Peyer's patch (tissue), 4 donors: ENCODE measurements around the gene ATOH8.

ENCODE experiments used
- CTCF ChIP-seq, 6 experiments: fragments of 450-650 bp in 4 of 6; fragments of 200-600 bp in 2 of 6; sonication (generic) in 1 of 6; IDR thresholded peaks; one replicate each; pipeline ENCODE4 v1.5.1; 2017 to 2019; ENCODE audit warnings: antibody characterized with exemption in 6 of 6, mild to moderate bottlenecking in 3 of 6, moderate library complexity in 1 of 6
- POLR2A ChIP-seq, 2 donors: fragments of 450-650 bp; IDR thresholded peaks; one replicate each; pipeline ENCODE4 v1.5.1; 2017; ENCODE audit warnings: antibody characterized with exemption in 2 of 2, mild to moderate bottlenecking in 2 of 2, moderate library complexity in 2 of 2

GRCh38 chr2:85756195-85756594 is 2.4 kb downstream of the ATOH8 start:
- TF ChIP-seq CTCF (IDR thresholded peaks at IDR 0.05) (no peak), POLR2A (IDR thresholded peaks at IDR 0.05) (no peak)
